K562 (cell line): Measurements from ENCODE around the gene OARD1. TPM values are rescaled to one million over a fixed set of nuclear protein-coding genes. Genes with fewer than 3 reads are reported as not detected.
A peak's percentile ranks its signal among the peaks of the same experiment; 100 is the strongest.

Experiments used
- ARNT ChIP-seq, 2 experiments: fragments of 450-650 bp; IDR thresholded peaks; 2 replicates each; pipeline ENCODE4 v1.6.1; 2016; ENCODE audit warnings: mild to moderate bottlenecking in 1 of 2
- ERF ChIP-seq: fragments of 450-650 bp; formaldehyde crosslinking; IDR thresholded peaks from 2 replicates; pipeline ENCODE4 v1.4.0; 2020; ENCODE audit warnings: mild to moderate bottlenecking, mixed read lengths
- HDAC2 ChIP-seq: fragments of 450-650 bp; IDR thresholded peaks from 2 replicates; pipeline ENCODE4 v1.6.1; 2016; ENCODE audit warnings: mild to moderate bottlenecking
- HNRNPK ChIP-seq: fragments of 200-400 bp; formaldehyde crosslinking; IDR thresholded peaks from one replicate; pipeline ENCODE4 v1.6.1; 2018; ENCODE audit warnings: mild to moderate bottlenecking, low read depth, low read length; ENCODE audit not compliant: poor library complexity, severe bottlenecking
- ILK ChIP-seq: fragments of 450-650 bp; IDR thresholded peaks from 2 replicates; pipeline ENCODE4 v1.6.1; 2016; ENCODE audit warnings: missing genetic modification characterization, low read depth, mild to moderate bottlenecking, missing compliant biosample characterization, moderate library complexity, borderline replicate concordance
- KHSRP ChIP-seq: fragments of 450-650 bp; IDR thresholded peaks from 2 replicates; pipeline ENCODE4 v1.6.1; 2017
- LCOR ChIP-seq: sonication (generic); formaldehyde crosslinking; IDR thresholded peaks from 2 replicates; pipeline ENCODE4 v1.8.0; 2022; ENCODE audit warnings: mild to moderate bottlenecking, missing genetic modification reagents
- MAX ChIP-seq: sonication (generic); formaldehyde crosslinking; IDR thresholded peaks from 2 replicates; pipeline ENCODE4 v1.9.0; 2022; ENCODE audit warnings: mild to moderate bottlenecking, missing genetic modification reagents
- MIER1 ChIP-seq: fragments of 450-650 bp; IDR thresholded peaks from 2 replicates; pipeline ENCODE4 v1.6.1; 2016; ENCODE audit warnings: antibody characterized with exemption, mild to moderate bottlenecking, low read depth
- MTA1 ChIP-seq: fragments of 450-650 bp; IDR thresholded peaks from 2 replicates; pipeline ENCODE4 v1.6.1; 2017; ENCODE audit warnings: borderline replicate concordance
- NFYB ChIP-seq: IDR thresholded peaks from 2 replicates; pipeline ENCODE4 v1.6.1; 2011; ENCODE audit warnings: mild to moderate bottlenecking, moderate library complexity; ENCODE audit not compliant: insufficient read length; ENCODE audit errors: extremely low read depth
- NKRF ChIP-seq: fragments of 450-650 bp; IDR thresholded peaks from 2 replicates; pipeline ENCODE4 v1.6.1; 2016; ENCODE audit warnings: borderline replicate concordance
- NR3C1 ChIP-seq: sonication (generic); formaldehyde crosslinking; IDR thresholded peaks from 2 replicates; pipeline ENCODE4 v1.8.1; 2022; ENCODE audit warnings: missing genetic modification reagents
- NR4A1 ChIP-seq, 2 experiments: fragments of 250-450 bp in 1 of 2; fragments of 450-650 bp in 1 of 2; sonication (Bioruptor Pico) in 1 of 2; IDR thresholded peaks; 2 replicates each; pipeline versions ENCODE4 v1.4.0 to v1.6.1; 2016 to 2020; ENCODE audit warnings: mild to moderate bottlenecking in 2 of 2, missing compliant biosample characterization in 1 of 2, missing genetic modification characterization in 1 of 2, moderate library complexity in 1 of 2
- PCBP2 ChIP-seq: fragments of 200-400 bp; formaldehyde crosslinking; IDR thresholded peaks from 2 replicates; pipeline ENCODE4 v1.6.1; 2018; ENCODE audit warnings: low read length, low read depth, mild to moderate bottlenecking, moderate library complexity; ENCODE audit not compliant: poor library complexity, severe bottlenecking
- PHF20 ChIP-seq: fragments of 450-650 bp; IDR thresholded peaks from 2 replicates; pipeline ENCODE4 v1.6.1; 2018; ENCODE audit not compliant: partially characterized antibody
- RB1 ChIP-seq: fragments of 450-650 bp; IDR thresholded peaks from 2 replicates; pipeline ENCODE4 v1.6.1; 2017; ENCODE audit warnings: low read depth, mild to moderate bottlenecking
- RBFOX2 ChIP-seq: fragments of 200-400 bp; formaldehyde crosslinking; IDR thresholded peaks from 2 replicates; pipeline ENCODE4 v1.6.1; 2017; ENCODE audit warnings: low read depth, mild to moderate bottlenecking, low read length, moderate library complexity
- RBM14 ChIP-seq: fragments of 200-400 bp; formaldehyde crosslinking; IDR thresholded peaks from 2 replicates; pipeline ENCODE4 v1.6.1; 2018; ENCODE audit warnings: low read depth, mild to moderate bottlenecking, low read length, moderate library complexity, borderline replicate concordance; ENCODE audit not compliant: insufficient read depth
- RNF2 ChIP-seq: sonication (generic); IDR thresholded peaks from 2 replicates; pipeline ENCODE4 v1.6.1; 2016
- STAG1 ChIP-seq: sonication (generic); formaldehyde crosslinking; IDR thresholded peaks from 2 replicates; pipeline ENCODE4 v1.5.0; 2020; ENCODE audit warnings: missing genetic modification reagents, borderline replicate concordance
- TFAP4 ChIP-seq: sonication (generic); formaldehyde crosslinking; IDR thresholded peaks from 2 replicates; pipeline ENCODE4 v1.8.0; 2022; ENCODE audit warnings: missing genetic modification reagents, mild to moderate bottlenecking, moderate library complexity, borderline replicate concordance
- ZBED1 ChIP-seq: IDR thresholded peaks from 2 replicates; pipeline ENCODE4 v1.6.1; 2014
- ZC3H8 ChIP-seq: fragments of 450-650 bp; IDR thresholded peaks from 2 replicates; pipeline ENCODE4 v1.6.1; 2017
- ZNF146 ChIP-seq: IDR thresholded peaks from one replicate; pipeline ENCODE4 v1.6.1; 2018; ENCODE audit warnings: missing compliant biosample characterization; ENCODE audit not compliant: unreplicated experiment
- ZNF282 ChIP-seq: sonication (generic); formaldehyde crosslinking; IDR thresholded peaks from 2 replicates; pipeline ENCODE4 v1.8.1; 2023; ENCODE audit warnings: missing genetic modification reagents
- ZNF431 ChIP-seq: sonication (generic); formaldehyde crosslinking; IDR thresholded peaks from 2 replicates; pipeline ENCODE4 v1.8.0; 2022; ENCODE audit warnings: mild to moderate bottlenecking, missing genetic modification reagents
- polyA plus RNA-seq, 8 experiments: library from polyadenylated mRNA; depleted of rRNA in 4 of 8; stranded (reverse) in 5 of 8; unstranded in 3 of 8; fragments of >200 nt; fragmentation: Nextera tagmentation in 2 of 8; fragmentation: Illumina TruSeq in 1 of 8; extraction: Ambion mirVana in 2 of 8; extraction: Trizol in 1 of 8; gene quantifications; 2 replicates each; pipeline versions ENCODE4 v1.2.1 to v1.2.3, GENCODE V29; 2011 to 2014; ENCODE audit warnings: inconsistent platforms in 1 of 8, missing spikeins in 1 of 8
- total RNA-seq, 7 experiments: library from RNA; depleted of rRNA in 6 of 7; stranded (reverse); fragments of >200 nt in 6 of 7; fragmentation: Illumina TruSeq in 2 of 7; extraction: Trizol in 2 of 7; gene quantifications; 2 replicates each; pipeline versions ENCODE4 v1.2.1 to v1.2.3, GENCODE V29; 2011 to 2021; ENCODE audit warnings: low replicate concordance in 1 of 7

Gene OARD1
- total and polyA plus RNA-seq, 9 of the 15 experiments (the other 6 are each of a cell fraction or from before 2014, with no cell fraction given): 43.4 to 88.3 (median 61.1) TPM

GRCh38 chr6:41027799-41028560, 44.2 kb downstream of the OARD1 start (continued):
- TF ChIP-seq RBM14 (no peak), STAG1 (CRISPR knock-in tag) (peak; percentile 84; the same call in 1 of the 2 replicates), MAX (CRISPR knock-in tag) (peak; percentile 78), MIER1 (no peak), ERF (0 out of 2 replicates have a peak, but pooled peaks have one; percentile 30), HDAC2 (0 out of 2 replicates have a peak, but pooled peaks have one; percentile 39), ZBED1 (no peak), ZNF146 (CRISPR knock-in tag) (no peak), PHF20 (peak; percentile 37), NFYB (no peak), RBFOX2 (peak; percentile 69), NR4A1 (CRISPR knock-in tag; IDR thresholded peaks at IDR 0.05) (no peak), NR4A1 (tag; IDR thresholded peaks at IDR 0.05) (0 out of 2 replicates have a peak, but pooled peaks have one; percentile 36), PCBP2 (no peak), ARNT (IDR thresholded peaks at IDR 0.05) (no peak), ZNF282 (CRISPR knock-in tag) (no peak), TFAP4 (peak; percentile 82), ILK (tag) (no peak), MTA1 (no peak), HNRNPK (no peak), NKRF (no peak), ZC3H8 (no peak), RB1 (peak; percentile 97), NR3C1 (CRISPR knock-in tag) (0 out of 2 replicates have a peak, but pooled peaks have one; percentile 31), RNF2 (0 out of 2 replicates have a peak, but pooled peaks have one; percentile 52), LCOR (peak; percentile 78), KHSRP (no peak), ZNF431 (CRISPR knock-in tag) (0 out of 2 replicates have a peak, but pooled peaks have one; percentile 23)
